MM.1S (cell line): ENCODE data around the gene STARD9.

Experiments used
- EZH2 ChIP-seq: fragments of 300-600 bp; sonication (generic); optimal IDR thresholded peaks from 2 replicates; pipeline ENCODE3; 2017; ENCODE audit warnings: low read depth, mild to moderate bottlenecking, antibody characterized with exemption, low read length, mixed read lengths
- TF ChIP-seq, protein P1 (sequence below): fragments of 300-600 bp; sonication (generic); IDR thresholded peaks from 2 replicates; pipeline ENCODE4 v1.5.1; 2016; ENCODE audit warnings: antibody characterized with exemption, low read length, mixed read lengths

DNA sequence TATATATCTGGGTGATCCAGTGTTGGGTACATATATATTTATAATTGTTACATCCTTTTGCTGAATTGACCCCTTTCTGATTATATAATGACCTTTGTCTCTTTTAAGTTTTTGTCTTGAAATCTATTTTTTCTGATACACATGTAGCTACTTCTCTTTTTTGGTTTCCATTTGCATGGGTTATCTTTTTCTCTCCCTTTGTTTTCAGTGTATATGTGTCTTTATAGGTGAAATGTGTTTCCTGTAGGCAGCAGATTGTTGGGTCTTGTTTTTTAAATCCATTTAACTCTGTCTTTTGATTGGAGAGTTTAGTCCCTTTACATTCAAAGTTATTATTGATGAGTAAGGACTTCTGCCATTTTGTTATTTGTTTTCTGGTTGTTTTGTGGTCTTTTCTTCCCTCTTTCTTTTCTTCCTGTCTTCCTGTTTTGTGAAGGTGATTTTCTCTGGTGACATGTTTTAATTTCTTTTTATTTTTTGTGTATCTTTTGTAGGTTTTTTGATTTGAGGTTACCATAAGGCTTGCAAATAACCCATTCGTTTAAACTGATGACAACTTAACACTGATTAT, 56.8 kb downstream of the STARD9 start:
- TF ChIP-seq, protein P1, sequence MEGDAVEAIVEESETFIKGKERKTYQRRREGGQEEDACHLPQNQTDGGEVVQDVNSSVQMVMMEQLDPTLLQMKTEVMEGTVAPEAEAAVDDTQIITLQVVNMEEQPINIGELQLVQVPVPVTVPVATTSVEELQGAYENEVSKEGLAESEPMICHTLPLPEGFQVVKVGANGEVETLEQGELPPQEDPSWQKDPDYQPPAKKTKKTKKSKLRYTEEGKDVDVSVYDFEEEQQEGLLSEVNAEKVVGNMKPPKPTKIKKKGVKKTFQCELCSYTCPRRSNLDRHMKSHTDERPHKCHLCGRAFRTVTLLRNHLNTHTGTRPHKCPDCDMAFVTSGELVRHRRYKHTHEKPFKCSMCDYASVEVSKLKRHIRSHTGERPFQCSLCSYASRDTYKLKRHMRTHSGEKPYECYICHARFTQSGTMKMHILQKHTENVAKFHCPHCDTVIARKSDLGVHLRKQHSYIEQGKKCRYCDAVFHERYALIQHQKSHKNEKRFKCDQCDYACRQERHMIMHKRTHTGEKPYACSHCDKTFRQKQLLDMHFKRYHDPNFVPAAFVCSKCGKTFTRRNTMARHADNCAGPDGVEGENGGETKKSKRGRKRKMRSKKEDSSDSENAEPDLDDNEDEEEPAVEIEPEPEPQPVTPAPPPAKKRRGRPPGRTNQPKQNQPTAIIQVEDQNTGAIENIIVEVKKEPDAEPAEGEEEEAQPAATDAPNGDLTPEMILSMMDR, result no peak
- TF ChIP-seq EZH2, result no peak
